Left cardiac atrium (tissue), 4 donors: ENCODE data around the gene PI4KA. TPM values are rescaled to one million over a fixed set of nuclear protein-coding genes. Genes with fewer than 3 reads are reported as not detected.

Source experiments
- ATAC-seq, 2 donors: fragments of 200-7000 bp; cut with Tn5 transposase; one replicate each; pipeline ENCODE4 v1.9.1; 2020; ENCODE audit warnings: mild to moderate bottlenecking in 2 of 2, moderate library complexity in 2 of 2
- DNase-seq: peaks from one replicate; pipeline ENCODE4 v3.0.0-alpha.2; 2020
- intact Hi-C, 2 donors: fragments of 100-400 bp; cut with DNase I; formaldehyde crosslinking; loops; one replicate each; pipeline versions ENCODE4 v1.14.1 to v1.15.1; 2022 to 2023
- total RNA-seq, 2 donors: library from RNA; stranded (reverse); fragmentation: NEBNext Ultra II Directional; extraction: Animal tissue kit (Norgen Biotek cat#: 25700); gene quantifications; one replicate each; pipeline ENCODE4 v1.2.1, GENCODE V29; 2021
- donor health status: DM: no; HTN: yes; CAD: no.
- donor health status: DM: no; HTN: yes; CAD: no; lungs with severe emphysema.
- donor health status: DM: yes; HTN: yes; CAD: no.
- donor health status: Dilated cardiomyopathy.

Gene PI4KA
- total RNA-seq, 2 donors from 2014 or later, result 52.6 to 57.5 TPM

DNA sequence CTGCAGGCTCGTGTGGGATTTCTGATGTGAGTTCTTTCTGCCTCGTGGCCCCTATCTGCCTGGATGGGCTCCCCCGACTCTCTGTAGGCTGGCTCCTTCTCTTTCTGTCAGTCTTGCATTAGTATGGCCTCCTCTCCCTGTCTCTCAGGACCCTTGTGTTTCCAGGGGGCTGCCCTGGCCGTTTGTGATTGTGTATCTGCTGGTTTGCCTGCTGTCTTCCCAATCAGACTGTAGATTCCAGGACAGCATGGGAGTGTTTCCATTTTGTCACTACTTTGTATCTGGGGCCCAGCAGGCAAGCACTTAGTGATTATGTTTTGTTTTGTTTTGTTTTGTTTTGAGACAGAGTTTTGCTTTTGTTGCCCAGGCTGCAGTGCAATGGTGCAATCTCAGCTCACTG, 25.8 kb upstream of the PI4KA start:
- intact Hi-C loops, result loop anchor here in 1 of 2 donors (10.0 kb wide), 1 partner anchor 80 kb away; no protein-coding TSS in a partner anchor
- ATAC-seq (no peak), DNase-seq (no peak)

DNA sequence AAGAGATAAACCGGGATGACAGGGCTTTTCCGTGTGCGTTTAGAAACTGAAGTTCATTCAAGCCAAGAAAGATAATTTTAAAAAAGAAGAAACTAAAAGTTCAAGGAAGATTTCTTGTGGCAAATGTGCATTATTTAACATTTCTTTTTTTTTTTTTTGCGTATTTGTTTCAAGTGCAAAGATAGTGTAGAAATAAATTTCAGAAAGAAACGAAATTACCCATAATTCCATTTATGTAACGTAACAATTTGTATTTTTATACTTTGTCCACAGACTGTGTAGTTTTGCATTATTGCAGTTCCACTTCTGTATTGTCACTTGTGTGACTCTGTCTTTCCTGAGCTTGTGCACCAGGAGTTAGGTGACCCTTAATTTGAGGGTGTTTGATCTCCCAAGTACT, 24.2 kb upstream of the PI4KA start:
- intact Hi-C loops, result loop anchor here in 1 of 2 donors (10.0 kb wide), 1 partner anchor 78 kb away; no protein-coding TSS in a partner anchor
- ATAC-seq, result no peak
- DNase-seq, result no peak

DNA sequence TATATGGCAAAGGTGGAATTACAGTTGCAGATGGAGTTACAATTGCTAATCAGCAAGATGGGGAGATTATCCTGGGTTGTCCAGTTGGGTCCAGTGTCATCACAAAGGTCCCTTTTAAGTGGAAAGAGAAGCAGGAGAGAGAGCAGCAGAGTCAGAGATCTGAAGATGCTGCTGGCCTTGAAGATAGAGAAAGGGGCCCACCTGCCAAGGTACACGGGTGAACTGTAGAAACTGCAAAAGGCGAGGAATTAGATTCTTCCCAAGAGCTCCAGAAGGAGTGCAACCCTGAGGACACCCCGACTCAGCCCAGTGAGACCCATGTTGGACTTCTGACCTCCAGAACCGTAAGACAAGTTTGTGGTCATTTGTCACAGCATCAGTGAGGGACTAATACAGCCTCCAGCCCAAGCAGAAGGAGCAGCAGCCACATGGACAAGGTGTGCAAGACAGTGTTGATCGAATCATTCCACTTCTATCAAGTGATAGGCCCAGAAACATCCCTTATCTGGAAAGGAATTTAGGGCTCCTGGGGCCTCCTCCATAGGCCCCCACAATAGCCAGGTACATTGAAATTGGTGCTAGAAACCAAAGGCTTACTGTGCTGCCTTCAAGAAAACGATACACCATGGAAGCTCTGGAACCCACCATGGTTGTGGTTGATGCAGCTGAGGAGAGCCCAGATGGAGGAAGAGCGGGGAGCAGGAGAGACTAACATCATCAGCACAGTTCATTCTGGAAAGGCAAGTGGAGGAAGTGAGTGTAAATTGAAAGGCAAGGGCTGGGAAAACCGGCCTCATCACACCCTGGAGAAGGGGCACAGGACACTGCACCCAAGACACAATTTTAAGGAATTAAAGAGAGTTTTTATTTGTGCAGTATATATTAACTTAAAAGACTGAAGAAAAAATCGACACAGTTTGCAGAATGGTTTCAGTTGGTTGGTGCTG, 23.5 kb upstream of the PI4KA start:
- ATAC-seq (no peak), DNase-seq (no peak)
- intact Hi-C loops, result loop anchor here in 1 of 2 donors (10.0 kb wide), 1 partner anchor 77 kb away; no protein-coding TSS in a partner anchor

DNA sequence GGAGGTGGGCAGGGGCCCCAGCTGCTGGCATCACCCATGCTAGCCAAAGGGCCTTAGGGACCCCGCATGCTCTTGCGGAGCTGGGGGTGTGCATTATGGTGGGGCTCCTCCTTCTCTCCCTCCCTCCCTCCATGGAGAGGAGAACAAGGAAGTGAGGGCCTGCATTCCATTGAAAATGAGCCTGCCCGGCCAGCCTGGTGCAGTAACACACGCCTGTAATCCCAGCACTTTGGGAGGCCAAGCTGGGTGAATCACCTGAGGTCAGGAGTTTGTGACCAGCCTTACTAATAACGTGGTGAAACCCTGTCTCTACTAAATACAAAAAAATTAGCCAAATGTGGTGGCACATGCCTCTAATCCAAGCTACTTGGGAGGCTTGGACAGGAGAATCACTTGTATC, 22.6 kb upstream of the PI4KA start:
- intact Hi-C loops, result loop anchor here in 1 of 2 donors (10.0 kb wide), 1 partner anchor 76 kb away; no protein-coding TSS in a partner anchor
- ATAC-seq (no peak), DNase-seq (no peak)

- no peak for DNase-seq
- intact Hi-C loops, result no loop called here
- ATAC-seq, result no peak
Observed at GRCh38 chr22:20877715-20878114, 19.1 kb upstream of the PI4KA start.

GRCh38 chr22:20875296-20875695, 16.7 kb upstream of the PI4KA start:
- intact Hi-C loops, result no loop called here

DNA sequence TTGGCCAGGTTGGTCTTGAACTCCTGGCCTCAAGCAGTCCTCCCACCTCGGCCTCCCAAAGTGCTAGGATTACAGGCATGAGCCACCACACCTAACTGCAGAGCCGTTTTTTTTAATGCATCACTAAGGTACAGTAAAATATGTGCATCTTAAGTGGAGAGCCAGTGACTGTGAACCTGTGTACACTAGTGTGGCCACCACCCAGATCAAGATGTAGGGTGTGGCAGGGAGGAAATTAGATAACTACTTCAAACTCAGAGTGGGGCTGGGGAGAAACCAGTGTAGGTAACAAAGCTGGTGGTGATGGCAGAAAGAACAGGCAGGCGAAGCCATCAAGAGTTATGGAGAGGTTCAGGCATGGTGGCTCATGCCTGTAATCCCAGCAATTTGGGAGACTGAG, 14.6 kb upstream of the PI4KA start:
- ATAC-seq (no peak), DNase-seq (no peak)
- intact Hi-C loops, result no loop called here

More at GRCh38 chr22:20875296-20875695, 16.7 kb upstream of the PI4KA start:
- ATAC-seq (no peak), DNase-seq (no peak)

GRCh38 chr22:20869234-20869633, 10.6 kb upstream of the PI4KA start:
- no peak for ATAC-seq
- DNase-seq, result no peak
- intact Hi-C loops, result loop anchor here in 1 of 2 donors (10.0 kb wide), 1 partner anchor 56 kb away; no protein-coding TSS in a partner anchor

DNA sequence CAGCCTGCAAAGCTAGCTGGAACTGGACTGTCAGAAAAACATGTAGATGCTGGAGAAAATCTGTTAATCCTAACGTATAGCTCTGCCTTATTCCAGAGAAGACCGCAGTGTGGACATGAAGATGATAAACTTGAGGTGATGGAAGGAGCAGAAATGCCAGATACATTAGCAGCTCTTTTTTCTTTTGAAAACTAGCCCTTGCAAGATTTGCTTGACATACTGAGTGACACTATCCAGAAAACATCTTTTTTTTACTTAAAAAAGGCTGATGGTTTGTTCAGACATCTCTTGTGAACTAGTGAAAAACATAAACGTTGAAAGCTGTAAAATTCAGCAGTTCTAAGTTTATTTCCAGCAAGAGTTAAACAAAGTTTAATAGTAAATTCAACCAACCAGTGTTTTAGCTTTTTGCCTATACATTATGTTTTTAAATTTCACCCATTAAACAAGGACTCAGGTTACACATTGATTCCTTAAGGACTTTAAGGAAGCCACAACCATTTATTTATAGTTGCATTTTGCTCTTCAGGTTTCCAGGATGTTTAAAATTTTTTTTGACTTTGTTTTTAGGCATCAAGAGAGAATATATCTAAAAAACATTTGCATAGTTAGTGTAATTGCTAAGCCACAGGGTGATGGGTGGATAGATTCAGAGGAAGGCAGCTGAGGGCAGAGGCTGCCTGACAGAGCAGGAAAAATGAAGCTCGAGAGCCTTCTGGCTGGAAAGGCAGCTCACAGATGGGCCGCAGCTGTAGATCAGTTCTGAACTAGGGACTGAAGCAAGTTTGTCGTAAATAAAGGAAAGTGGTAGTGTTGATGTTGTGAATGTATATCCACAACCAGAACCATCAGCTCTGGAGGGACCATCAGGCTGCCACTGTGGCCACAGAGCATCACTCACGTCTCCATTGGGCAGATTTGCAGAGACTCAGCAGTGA, 9.7 kb upstream of the PI4KA start:
- DNase-seq (no peak), ATAC-seq (no peak)
- intact Hi-C loops, result loop anchor here in 1 of 2 donors (10.0 kb wide), 1 partner anchor 57 kb away; no protein-coding TSS in a partner anchor

- ATAC-seq (peak; percentile 86 to 87), DNase-seq (peak; percentile 67)
- intact Hi-C loops, result loop anchor here in 1 of 2 donors (10.0 kb wide), 1 partner anchor 57 kb away; no protein-coding TSS in a partner anchor
Observed at GRCh38 chr22:20867179-20868024, 8.8 kb upstream of the PI4KA start.

DNA sequence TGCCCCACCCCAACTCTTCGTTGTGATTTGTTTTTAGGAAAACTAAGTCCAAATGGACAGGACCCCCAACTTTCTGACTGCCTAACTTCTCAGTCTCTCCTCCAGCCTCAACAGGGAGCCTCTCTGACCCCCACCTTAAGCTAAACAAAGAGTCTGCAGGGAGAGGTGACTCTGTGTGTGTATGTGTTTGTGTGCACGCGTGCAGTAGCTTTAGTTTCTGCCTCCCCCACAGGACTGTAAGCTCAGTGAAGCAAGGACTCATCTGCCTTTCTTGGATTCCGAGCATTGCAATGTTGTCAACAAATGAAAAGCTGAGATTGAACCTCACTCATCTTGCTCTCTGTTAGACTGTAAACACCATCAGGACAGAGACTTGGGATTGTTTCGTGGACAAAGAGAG, 8.1 kb upstream of the PI4KA start:
- DNase-seq (no peak), ATAC-seq (no peak)
- intact Hi-C loops, result loop anchor here in 1 of 2 donors (10.0 kb wide), 1 partner anchor 58 kb away; no protein-coding TSS in a partner anchor

DNA sequence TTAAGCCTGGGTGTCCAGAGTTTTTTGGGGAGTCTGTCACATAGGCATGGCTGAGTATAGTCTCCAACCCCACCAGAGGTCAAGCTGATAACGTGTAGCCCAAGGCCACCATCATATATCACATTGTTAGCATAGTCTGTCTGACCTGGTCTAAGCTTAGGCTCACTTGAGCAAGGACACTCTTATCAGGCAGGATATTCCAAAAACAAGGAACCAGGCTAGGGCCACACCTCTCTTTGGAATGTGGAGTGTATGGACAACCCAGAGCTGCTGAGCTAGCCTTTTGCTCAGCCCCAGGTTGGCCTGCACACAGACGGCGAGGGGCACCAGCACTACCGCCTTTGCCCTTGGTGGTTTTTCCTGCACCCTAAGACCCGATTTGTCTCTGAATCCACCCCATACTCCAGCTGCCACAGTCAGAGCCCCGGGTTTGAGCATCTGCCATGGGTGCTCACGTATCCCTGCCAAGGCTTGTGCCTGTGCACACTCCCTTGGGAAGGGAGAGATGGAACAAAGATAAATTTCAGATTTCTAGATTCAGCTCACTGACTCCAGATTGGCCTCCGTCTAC, 7.3 kb upstream of the PI4KA start:
- intact Hi-C loops, result loop anchor here in 1 of 2 donors (10.0 kb wide), 1 partner anchor 59 kb away; no protein-coding TSS in a partner anchor
- DNase-seq, result no peak
- no peak for ATAC-seq

DNA sequence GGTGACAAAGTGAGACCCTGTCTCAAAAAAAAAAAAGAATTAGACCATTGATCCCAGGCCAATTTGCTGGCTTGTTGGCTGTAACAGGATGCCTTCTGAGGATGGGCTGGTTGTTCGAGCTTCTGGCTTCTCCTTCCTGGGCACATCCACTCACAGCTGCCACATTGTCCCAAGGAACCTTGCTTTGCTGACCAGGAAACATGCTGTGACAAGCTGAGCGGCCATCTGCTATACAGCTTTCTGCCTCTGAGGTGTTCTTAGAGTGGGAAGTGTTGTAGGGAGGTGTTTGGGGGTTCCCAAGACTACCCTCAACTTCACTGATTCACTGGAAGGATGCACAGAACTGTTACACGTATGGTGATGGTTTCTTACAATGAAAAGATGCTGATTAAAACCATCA, 6.7 kb upstream of the PI4KA start:
- DNase-seq (no peak), ATAC-seq (no peak)
- intact Hi-C loops, result loop anchor here in 1 of 2 donors (10.0 kb wide), 1 partner anchor 59 kb away; no protein-coding TSS in a partner anchor

GRCh38 chr22:20864186-20864908, 5.7 kb upstream of the PI4KA start:
- DNase-seq (no peak), ATAC-seq (no peak)
- intact Hi-C loops, result loop anchor here in 1 of 2 donors (10.0 kb wide), 1 partner anchor 60 kb away; no protein-coding TSS in a partner anchor

DNA sequence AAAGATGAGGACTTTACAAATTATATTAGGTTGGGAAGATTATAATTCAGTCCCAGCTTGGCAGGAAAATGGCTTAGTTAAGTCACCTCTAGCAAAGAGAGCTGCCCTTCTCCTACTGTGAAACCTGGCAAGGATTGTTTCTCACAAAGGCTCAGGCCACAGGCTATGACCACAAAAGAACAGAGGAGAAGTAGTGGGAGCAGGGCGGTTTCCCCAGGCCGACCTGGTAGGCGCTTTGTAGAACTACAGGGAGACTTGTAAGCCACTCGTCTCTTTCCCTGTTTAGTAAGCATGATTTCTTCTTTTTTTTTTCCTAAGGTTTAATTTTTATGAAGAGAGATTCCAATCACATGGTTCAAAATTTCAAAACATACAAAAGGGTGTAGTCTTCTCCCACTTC, 4.8 kb upstream of the PI4KA start:
- no peak for ATAC-seq
- DNase-seq, result no peak
- intact Hi-C loops, result loop anchor here in 1 of 2 donors (10.0 kb wide), 1 partner anchor 61 kb away; no protein-coding TSS in a partner anchor

- intact Hi-C loops, result loop anchor here in 1 of 2 donors (10.0 kb wide), 1 partner anchor 62 kb away; no protein-coding TSS in a partner anchor
- ATAC-seq (no peak), DNase-seq (no peak)
Observed at GRCh38 chr22:20862540-20862939, 3.9 kb upstream of the PI4KA start.

GRCh38 chr22:20859615-20860014, 1.0 kb upstream of the PI4KA start:
- ATAC-seq (no peak), DNase-seq (no peak)
- intact Hi-C loops, result loop anchor here in 1 of 2 donors (10.0 kb wide), 1 partner anchor 65 kb away; no protein-coding TSS in a partner anchor
